ENCODE measurements around the gene CCNYL1.
"Not testable (repeated sequence)": the region's sequence is repeated elsewhere in the genome, so short reads cannot be mapped to it uniquely, and the experiment has no call there.

The CCNYL1 gene

DNA sequence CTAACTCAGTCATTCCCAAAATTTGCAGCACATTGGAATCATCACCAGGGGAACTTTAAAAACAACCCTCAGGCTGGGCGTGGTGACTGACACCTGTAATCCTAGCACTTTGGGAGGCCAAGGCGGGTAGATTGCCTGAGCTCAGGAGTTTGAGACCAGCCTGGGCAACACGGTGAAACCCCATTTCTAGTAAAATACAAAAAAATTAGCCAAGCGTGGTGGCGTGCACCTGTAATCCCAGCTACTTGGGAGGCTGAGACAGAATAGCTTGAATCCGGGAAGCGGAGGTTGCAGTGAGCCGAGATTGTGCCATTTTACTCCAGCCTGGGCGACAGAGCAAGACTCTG, 24.0 kb downstream of the CCNYL1 start:
- not testable (repeated sequence) for DNase-seq

DNA sequence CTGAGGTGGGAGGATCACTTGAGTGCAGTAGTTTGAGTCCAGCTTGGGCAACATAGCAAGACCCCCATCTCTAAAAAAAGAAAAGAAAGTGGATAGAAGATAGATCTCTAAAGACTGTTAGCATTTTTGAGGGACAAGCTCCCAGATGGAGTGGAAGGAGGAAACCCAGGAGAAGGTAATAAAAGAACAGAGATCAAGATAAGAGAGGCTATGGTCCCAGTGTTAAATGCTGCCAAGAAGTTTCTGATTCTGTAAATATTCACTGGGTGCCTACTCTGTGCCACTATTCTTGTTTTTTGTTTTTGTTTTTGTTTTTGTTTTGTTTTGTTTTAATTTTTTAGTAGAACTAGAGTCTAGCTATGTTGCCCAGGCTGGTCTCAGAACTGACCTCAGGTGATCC, 32.1 kb downstream of the CCNYL1 start:
- no peak for DNase-seq

DNA sequence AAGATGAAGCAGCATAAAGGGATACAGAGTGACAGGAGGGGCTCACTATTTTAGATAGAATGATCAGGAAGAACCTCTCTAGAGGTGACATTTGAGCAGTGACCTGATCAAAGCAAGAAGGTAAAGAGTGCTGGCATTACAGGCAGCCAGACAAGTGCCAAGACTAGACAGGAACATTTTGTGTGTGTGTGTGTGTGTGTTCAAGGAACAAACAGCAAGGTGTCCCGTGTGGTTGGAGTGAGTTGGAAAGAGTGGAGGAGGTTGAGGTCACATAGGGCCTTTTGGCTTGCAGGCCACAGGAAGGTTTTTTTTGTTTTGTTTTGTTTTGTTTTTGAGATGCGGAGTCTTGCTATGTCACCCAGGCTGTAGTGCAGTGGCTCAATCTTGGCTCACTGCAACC, 32.6 kb downstream of the CCNYL1 start:
- DNase-seq = no peak

DNA sequence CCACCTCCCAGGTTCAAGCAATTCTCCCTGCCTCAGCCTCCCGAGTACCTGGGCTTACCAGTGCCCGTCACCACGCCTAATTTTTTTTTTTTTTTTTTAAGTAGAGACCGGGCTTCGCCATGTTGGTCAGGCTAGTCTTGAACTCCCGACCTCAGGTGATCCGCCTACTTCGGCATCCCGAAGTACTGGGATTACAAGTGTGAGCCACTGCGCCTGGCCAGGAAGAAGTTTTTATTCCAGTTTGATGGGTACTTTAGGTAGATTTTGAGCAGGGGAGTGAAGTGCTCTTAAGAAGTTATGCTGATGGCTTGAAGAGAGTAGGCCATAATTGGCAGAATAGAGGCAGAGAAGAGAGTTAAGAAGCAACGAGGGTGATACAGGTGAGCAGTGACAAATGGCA, 33.0 kb downstream of the CCNYL1 start:
- DNase-seq = no peak

DNA sequence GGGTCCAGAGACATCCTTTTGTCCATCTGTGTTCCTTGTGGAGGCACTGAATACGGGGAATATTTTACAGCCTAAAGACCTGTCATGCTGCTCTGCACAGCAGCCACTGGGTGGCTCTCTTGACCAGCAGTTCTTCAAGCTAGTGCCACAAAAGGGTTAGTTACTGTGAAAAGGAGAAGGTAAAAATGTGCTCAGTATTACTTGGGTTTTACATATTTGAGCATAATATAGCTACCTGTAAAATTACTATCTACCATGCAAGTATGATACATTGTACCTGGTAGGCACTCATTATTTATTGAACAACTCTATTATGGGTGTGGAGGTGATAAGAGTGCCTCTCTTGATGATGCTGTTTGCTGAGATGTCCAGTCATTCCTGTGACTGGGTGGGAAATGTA, 34.7 kb downstream of the CCNYL1 start:
- no peak for DNase-seq

DNA sequence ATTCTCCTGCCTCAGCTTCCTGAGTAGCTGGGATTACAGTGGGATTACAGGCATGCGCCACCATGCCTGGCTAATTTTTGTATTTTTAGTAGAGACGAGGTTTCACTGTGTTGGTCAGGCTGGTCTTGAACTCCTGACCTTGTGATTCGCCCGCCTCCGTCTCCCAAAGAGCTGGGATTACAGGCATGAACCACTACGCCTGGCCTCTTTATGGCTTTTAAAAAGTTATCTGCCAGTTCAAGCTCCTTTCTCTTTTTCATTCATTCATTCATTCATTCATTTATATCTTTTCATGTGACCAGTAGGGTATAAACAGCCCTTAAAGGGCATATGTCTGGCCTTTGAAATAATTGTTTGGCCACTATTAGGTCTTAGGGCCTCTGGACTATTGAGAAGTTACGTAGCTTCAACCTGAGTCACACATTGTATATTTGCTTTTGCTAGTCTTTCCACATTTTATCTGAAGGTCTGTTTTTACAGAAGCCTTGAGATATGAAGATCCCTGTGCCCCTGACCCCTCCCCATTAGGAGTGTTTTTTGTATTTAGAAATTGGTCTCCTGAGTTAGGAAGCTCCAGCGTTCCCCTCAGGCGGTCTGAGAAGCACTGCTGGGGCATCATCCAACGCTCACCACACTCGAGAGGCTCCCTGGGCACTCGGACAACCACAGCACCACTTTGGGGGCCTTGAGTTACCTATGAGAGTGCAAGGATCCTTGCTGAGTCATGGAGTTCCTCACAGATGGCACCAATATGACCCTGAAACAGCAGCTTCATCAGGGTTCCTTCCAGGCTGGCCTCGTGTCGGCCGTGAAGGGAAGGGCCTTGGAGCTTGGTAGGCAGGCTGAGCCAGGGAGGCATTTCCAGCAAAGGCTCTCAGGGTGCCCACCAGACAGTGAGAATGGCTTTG, 36.5 kb downstream of the CCNYL1 start:
- DNase-seq = no peak

DNA sequence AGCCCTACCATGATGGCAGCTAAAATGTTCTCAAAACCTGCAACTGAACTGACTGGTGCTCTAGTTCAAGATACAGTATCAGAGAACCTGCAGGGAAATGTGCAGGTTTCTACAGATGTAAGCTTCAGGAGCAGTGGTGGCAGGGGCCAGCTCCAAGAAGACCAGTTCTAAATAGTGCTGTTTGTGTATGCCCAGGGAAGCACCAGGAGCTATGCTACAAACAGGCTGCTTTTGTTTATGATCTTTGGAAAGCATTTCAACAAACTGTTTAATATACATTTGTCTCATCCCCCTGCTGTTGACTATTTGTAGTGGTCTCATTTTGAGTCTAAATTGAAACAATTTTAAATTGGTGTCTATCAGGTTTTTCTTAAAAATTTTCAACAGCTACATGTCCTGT, 37.6 kb downstream of the CCNYL1 start:
- no peak for DNase-seq

DNA sequence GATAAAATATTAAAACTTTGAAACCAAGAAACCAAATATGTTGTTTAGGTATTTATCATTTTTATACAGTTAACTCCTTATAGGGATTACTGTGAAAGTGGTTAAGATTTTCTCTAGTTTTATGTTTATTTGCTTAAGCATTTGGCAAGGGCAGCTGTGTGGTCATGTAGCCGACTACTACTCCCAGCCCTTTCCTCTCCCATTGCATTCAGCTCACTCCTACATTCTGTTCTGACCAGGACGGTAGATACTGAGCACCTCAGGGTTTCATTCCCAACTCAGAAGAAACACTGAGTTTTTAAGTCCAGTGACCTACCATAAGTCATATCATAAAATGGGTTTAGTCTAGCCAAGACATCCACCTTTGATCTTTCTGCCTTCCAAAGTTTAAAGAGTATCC, 38.4 kb downstream of the CCNYL1 start:
- DNase-seq = no peak

DNA sequence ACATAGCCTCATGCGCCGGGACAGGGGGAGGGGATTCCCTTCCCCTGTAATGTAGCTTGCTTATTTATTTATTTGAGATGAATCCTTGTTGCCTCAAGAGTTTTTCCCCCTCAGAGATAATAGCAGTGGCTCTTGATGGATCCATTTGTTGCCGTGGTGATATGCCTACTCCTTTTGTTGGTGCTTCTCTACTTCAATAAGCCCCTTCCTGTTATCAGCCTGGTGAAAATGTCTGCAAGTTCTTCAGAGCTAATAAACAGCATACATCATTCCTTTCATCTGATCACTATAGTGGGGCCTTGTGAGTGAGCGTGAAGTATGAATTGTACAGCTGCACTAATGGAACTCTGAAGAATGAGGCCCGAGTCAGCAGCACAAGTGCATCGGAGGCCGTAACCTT, 38.9 kb downstream of the CCNYL1 start:
- DNase-seq = no peak

DNA sequence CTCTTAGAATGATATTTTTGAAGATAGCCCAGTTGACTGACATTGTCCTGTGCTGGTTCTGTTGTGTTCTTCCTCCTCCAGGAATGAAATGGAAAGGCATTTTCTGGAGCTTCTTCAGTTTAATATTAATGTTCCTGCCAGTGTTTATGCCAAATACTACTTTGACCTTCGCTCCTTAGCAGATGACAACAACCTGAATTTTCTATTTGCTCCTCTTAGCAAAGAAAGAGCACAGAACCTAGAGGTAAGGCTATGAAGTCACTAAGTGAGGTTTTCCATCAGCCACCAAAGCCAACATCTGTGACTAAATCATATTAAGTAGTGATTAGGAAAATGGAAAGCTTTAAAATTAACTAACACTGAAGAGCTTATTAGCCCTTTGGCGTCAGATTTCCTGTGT, 39.4 kb downstream of the CCNYL1 start:
- DNase-seq = no peak

DNA sequence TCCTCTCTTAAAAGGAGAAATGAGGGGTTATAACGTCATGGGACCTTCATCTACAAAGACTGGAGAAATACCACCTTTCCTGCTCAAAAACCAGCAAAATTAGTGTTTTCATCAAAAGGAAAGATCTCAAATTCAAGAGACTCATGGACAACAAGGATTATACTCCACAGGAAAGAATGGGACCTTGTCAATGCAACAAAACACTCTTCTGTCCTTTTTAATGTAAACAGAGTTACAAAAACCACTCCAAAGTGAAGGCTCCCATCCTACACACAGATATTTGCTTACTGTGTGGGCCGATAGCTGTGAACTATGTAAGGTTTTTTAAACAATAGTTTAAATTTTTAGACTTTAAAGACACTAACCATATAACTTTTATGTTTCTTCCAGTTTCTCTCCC, 42.2 kb downstream of the CCNYL1 start:
- not testable (repeated sequence) for DNase-seq

DNA sequence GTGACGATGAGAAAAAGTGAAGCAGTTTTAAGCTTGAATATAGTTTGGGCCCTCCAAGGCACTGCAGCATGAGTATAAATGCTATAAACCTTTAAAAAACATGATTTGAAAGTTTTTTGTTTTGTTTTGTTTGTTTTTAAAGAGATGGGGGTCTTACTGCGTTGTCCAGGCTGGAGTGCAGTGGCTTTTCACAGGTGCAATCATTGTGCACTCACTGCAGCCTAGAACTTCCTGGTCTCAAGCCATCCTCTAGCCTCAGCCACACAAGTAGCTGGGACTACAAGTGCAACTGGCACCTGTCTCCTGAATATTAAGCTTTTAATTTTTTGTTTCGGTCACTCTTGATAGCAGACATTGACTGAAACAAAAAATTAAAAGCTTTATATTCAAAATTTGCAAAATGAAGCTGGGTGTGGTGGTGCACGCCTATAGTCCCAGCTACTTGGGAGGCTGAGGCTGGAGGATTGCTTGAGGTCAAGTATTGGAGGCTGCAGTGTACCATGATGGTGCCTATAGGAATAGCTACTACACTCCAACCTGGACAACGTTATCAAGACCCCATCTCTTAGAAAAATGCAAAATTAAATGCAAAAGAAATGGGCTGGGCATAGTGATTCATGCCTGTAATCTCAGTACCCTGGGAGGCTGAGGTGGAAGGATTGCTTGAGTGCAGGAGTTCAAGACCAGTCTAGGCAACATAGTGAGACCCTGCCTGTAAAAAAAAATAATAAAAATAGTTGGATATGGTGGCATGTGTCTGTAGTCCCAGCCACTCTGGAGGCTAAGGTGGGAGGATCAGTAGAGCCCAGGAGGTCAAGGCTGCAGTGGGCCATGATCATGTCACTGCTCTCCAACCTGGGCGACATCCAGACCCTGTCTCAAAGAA, 43.3 kb downstream of the CCNYL1 start:
- DNase-seq = no peak

DNA sequence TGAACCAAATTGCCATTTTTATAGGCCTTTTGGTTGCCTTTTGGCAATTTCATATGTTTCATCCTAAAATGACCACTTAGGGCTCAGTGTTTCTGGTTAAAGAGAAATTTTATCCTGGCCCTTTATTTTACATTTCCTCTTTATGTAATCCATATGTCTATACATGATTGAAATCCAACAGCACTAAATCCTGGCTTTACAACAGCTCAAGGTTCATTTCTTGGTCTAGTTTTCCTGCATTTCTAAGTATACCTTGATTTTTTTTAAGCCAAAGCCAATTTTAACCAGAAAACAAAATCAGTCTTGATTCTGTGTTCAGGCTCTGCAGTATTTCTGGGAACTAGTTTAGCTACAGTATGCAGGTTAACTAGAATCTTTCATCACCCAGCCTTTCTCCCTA, 46.6 kb downstream of the CCNYL1 start:
- DNase-seq = no peak

DNA sequence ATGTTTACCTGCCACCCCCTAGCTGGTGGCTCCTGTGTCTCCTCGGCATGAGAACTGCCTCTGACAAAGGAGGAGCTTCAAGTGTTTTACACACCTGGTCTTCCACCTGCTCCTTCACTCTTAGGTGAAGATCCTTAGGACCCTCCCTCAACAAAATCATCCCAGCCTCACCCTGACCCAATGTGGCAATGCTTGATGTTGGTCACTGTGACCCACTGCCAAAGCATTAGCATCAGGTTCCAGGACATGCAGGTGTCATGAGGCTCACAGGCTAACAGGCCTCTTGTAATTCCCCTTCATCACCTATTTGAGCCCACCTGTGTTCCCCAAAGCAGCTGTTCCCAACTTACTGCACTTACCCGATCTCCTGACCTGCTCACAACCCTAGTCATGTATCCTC, 48.5 kb downstream of the CCNYL1 start:
- no peak for DNase-seq

DNA sequence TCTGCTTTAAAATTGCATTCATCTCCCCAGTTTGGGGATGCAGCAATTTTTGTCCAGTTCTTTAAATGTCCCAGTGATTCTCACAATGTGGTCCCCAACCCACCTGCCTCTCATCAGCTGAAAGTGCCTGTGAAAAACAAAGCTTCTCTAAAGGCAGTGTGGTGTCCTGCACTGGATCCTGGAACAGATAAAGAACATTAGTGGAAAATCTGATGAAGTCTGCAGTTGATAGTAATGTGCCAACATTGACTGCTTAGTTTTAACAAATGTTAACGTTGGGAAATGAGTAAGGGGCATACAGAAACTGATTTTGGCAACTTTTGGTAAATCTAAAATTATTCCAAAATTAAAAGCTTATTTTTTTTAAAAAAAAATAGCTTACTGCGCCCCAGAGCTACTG, 49.0 kb downstream of the CCNYL1 start:
- DNase-seq = no peak

DNA sequence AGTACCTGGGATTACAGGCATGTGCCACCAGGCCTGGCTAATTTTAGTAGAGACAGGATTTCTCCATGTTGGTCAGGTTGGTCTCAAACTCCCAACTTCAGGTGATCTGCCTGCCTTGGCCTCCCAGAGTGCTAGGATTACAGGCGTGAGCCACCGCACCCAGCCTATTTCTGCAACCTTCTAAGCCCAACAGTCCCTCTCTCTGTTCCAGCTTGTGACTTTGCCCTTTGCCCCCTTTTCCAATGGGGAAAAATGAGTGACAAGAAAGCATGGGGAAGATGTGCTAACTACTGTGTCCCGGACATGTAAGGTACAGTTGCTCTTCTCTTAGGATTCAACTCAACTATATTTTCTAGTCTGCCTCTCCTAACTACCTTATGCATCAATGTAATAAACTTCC, 50.0 kb downstream of the CCNYL1 start:
- not testable (repeated sequence) for DNase-seq

DNA sequence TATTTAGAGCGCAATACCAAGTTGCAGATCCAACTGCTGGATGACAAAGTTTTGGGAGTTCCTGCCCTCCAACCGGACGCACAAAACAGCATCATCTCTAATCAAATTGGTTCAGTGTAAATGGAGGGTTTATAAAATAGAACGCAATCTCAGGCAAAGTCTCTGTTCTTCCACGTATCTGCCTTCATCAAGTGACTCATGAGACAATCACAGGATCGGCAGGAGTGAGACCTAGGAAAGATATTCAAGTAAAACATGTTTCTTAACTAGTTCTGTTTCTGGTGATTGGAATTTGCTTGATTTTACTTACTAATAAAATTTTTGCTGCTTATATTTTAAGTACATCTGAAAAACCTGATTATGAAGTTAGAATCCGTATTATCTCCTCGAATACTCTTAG, 50.7 kb downstream of the CCNYL1 start:
- no peak for DNase-seq

DNA sequence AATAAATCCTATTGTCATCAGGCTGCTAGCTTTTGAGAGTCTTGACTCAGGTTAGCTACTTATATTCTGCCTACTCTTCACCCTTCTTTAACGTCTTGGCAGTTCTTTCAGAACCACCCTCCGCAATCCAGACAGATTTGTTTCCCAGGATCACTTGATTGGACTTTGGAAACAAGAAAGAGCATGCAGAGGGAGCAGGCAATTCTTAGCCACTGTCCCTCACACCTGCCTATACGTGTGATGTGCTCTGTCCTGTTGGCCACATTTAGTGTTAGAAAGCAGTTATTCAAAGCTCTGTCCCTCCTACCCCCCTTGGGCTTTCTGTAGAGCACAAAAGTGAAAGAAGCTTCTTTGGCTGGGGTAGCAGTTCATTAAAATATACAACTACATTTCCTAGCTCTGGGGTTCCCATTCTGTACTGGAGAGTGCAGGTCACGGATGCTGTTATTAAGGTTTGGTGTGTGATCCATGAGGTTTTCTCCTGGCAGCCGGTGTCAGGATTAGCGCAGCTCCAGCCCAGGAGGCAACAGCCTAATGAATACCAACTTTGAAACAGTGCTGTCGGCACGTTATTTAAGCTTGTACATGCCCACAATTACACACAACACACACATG, 52.0 kb downstream of the CCNYL1 start:
- DNase-seq = no peak

DNA sequence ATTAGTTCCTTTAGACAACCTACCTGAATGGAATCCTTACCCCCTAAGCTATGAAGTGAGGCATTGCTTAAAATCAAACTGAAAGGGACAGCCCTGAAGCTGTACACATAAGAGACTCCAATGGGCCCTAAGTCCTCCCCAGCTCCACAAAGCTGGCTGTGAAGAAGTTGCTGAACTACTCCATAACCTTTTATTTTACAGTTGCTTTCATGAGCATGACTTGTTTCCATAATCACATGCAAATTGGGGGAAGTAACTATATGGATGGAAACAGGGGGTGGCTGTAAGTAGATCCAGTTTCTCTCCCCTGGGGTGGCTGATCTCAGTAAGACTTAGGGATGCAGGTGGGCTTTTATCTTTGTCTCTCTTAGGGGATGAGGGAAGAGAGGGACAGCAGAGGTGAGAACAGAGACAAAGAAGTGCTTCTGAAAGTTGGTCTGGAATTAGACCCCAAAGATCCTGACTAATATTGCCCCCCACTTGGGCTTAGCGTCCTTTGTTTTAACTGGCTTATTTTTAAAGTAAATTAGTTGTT, 52.7 kb downstream of the CCNYL1 start:
- DNase-seq = no peak

DNA sequence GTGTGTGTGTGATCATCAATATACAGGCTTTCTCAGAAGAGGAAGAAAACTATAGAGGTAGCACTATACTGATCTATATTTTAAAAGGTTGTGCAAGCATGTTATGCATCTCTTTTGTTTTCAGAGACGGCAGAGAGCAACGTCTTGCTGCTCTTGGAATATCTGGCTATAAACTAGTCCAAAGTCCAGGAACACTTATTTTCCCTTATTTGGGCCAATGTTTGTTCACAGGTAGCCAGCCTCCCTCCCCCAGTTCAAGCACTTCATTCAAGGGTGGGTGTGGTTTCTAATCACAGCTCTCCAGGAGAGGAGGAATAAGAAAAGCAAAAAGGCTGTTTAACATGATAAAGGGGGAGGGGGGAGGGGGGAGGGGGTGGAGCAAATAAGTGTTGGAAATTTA, 54.1 kb downstream of the CCNYL1 start:
- DNase-seq = no peak

DNA sequence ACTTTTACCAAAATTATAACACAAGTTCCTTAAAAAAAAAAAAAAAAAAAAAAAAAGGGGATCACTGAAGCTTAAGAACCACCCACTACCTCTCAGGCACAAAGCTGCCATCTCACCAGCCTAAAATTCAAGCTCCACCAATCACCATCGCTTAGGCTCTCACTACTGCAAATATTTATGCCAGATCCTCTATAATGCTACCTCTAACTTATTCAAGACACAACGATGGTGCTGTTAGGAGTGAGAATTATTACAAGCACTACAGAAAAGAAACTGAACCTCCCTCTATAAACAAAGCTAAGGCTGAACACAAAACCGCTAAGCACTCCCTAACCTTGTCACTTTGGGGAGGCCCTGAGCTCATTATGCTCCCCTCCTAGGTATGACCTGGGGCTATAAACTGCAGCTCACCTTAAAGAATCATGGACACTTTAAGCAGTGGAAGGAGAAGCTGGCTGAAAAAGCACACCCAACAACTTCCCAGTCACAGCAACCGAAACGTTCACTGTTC, 54.7 kb downstream of the CCNYL1 start:
- DNase-seq = no peak

DNA sequence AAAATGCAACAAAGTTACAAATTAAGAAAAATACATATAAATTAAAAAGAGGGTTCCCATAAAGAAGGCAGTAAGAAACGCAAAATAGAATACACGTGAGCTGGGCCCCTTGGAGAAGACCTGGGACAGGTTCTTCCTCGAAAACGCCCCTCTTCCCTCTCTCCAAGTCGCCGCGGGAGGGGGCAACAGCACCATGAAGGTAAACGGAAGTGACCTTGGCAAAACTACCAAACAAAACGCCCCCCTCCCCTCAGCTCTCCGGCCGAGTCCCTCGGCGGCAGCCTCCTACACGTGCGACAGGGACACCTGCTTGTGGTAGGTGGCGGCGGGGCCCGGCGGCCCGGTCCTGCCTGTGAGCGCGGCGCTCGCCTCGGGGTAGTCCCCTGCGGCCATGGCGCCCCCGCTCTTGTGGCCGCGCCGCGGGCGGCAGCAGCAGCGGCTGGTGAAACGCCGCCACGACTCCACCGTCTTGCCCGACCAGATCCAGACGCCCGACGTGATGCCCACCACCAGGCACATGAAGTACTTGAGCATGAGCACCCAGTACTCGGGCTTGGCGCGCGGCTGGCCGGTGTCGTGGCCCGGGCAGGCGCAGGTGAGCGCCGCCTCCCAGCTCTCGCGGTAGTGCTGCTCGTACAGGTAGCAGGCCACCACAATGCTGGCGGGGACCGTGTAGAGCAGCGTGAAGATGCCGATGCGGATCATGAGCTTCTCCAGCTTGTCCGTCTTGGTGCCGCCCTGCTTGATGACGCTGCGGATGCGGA, 55.4 kb downstream of the CCNYL1 start:
- DNase-seq = no peak

Measured in NCI-H226 (cell line).